ENCODE measurements around the gene AGBL4.
"Not testable (repeated sequence)": the region's sequence is repeated elsewhere in the genome, so short reads cannot be mapped to it uniquely, and the experiment has no call there.

AGBL4 gene

DNA sequence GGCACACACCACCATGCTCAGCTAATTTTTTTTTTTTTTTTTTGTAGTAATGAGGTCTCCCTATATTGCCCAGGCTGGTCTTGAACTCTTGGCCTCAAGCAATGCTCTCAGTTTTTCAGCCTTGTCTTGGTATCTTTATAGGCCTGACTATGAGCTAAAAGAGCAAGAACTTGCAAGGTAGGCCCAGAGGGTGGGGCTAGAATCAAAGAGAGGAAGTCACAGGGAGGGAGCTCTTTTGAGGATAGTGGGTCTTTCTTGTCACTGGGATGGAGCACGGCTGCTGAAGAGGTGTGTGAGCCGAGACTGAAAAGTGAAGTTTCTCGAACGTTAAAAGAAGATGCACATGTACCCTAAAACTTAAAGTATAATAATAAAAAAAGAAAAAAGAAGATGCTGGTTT is 987.1 kb downstream of the AGBL4 start:
- Histone ChIP-seq H3K4me3 (ENCODE audit: low read depth in 1 of 2, low read length in 2 of 2) (no peak overlapping the region), H3K4me1 (ENCODE audit: control insufficient read depth in 1 of 2, insufficient read depth in 2 of 2, low read length in 2 of 2) (no peaks in the 10 kb centered on the region), H3K9ac (ENCODE audit: low read depth in 1 of 2, low read length in 2 of 2) (no peak overlapping the region), H3K9me3 (ENCODE audit: control insufficient read depth in 1 of 2, low read length in 2 of 2) (no peaks in the 10 kb centered on the region), H3K27ac (ENCODE audit: low read depth, low read length) (no peak overlapping the region), H3K36me3 (ENCODE audit: control insufficient read depth in 1 of 2, insufficient read depth in 2 of 2, low read length in 2 of 2) (no peaks in the 10 kb centered on the region), H3K27me3 (ENCODE audit: control insufficient read depth in 1 of 2, insufficient read depth in 2 of 2, low read length in 2 of 2) (no peaks in the 10 kb centered on the region)

GRCh38 chr1:49028396-49028795 is 995.4 kb downstream of the AGBL4 start:
- H3K27ac ChIP-seq (ENCODE audit: low read depth, low read length): no peak overlapping the region
- no peaks in the 10 kb centered on the region for H3K27me3 ChIP-seq (ENCODE audit: control insufficient read depth in 1 of 2, insufficient read depth in 2 of 2, low read length in 2 of 2)
- H3K36me3 ChIP-seq (ENCODE audit: control insufficient read depth in 1 of 2, insufficient read depth in 2 of 2, low read length in 2 of 2): no peaks in the 10 kb centered on the region
- H3K4me1 ChIP-seq (ENCODE audit: control insufficient read depth in 1 of 2, insufficient read depth in 2 of 2, low read length in 2 of 2): no peaks in the 10 kb centered on the region
- peaks cover 0 to 4% of the 10 kb centered on the region in 2 donors for H3K9me3 ChIP-seq (ENCODE audit: control insufficient read depth in 1 of 2, low read length in 2 of 2)
- H3K4me3 ChIP-seq (ENCODE audit: low read depth in 1 of 2, low read length in 2 of 2): no peak overlapping the region
- H3K9ac ChIP-seq (ENCODE audit: low read depth in 1 of 2, low read length in 2 of 2): no peak overlapping the region

DNA sequence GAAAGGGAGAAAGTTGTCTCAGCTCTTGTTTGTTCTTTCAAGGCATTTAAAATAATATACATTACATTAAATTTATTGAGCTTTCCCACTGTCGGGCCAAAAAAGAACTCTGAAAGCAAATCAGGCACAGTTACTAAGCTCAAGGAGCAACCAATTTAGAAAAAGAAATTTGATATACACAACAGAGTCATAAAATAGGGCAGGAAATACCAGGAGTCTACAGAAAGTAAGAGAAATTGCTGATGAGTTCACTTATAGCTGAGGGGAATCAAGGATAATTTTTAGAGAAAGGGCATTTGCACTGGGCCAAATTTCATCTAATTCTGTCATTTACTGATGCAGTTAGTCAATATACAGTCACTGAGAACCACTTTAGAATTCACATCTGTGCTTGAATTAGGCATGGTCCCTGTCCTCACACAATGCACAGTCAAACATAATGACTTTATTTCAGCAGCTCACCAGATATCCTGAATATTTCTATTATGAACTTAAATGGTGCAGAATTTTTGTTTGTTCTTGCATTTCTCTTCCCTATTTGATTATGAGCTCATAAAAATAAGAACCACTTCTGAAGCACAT is 997.4 kb downstream of the AGBL4 start:
- Histone ChIP-seq H3K36me3 (ENCODE audit: control insufficient read depth in 1 of 2, insufficient read depth in 2 of 2, low read length in 2 of 2) (no peaks in the 10 kb centered on the region), H3K27me3 (ENCODE audit: control insufficient read depth in 1 of 2, insufficient read depth in 2 of 2, low read length in 2 of 2) (no peaks in the 10 kb centered on the region), H3K4me3 (ENCODE audit: low read depth in 1 of 2, low read length in 2 of 2) (no peak overlapping the region), H3K27ac (ENCODE audit: low read depth, low read length) (no peak overlapping the region), H3K4me1 (ENCODE audit: control insufficient read depth in 1 of 2, insufficient read depth in 2 of 2, low read length in 2 of 2) (no peaks in the 10 kb centered on the region), H3K9me3 (ENCODE audit: control insufficient read depth in 1 of 2, low read length in 2 of 2) (peaks cover 0 to 4% of the 10 kb centered on the region in 2 donors), H3K9ac (ENCODE audit: low read depth in 1 of 2, low read length in 2 of 2) (no peak overlapping the region)

DNA sequence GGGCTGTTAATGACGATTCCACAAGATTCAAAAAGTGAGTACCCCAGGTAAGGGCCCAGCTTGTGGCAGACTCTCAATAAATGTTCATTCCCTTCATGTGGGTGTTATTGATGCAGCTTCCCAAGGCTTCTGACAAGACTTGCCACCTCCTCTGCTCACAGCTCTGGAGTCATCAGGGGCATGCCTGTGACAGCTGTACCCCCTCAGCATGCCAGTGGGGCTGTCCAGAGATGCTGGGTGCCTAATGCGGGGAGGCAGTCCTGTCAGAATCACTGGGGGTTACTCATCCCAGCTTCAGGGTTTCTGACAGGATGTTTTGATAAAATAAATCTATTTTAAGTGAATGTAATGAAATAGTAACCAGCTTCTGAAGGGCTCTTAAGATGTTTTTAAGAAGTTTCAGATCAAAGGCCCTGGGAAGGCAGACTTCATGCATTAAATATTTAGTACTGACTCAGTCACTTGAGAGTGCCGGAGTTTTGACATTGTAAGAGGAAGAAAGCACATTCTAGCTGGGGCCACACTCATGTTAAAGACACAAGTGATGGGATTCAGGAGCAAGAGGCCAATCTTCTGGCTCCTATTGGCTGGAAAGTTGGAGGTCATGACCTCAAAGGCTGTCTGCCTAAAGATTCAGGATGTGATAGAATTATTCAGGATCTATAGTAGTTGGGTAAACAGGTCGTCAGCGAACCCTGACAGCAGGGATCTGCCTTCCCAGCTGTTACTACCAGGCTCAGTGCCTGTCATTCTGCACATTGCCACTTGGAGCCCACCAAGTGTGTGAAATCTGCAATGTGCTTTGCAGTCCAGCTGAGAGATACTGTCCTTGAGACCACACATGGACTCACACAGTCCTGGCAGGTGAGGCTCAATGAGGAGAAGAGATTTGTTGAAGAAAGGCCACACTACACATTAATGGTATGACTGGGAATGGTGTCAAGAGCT is 1007.5 kb downstream of the AGBL4 start:
- no peaks in the 10 kb centered on the region for H3K27me3 ChIP-seq (ENCODE audit: control insufficient read depth in 1 of 2, insufficient read depth in 2 of 2, low read length in 2 of 2)
- no peaks in the 10 kb centered on the region for H3K9me3 ChIP-seq (ENCODE audit: control insufficient read depth in 1 of 2, low read length in 2 of 2)
- no peak overlapping the region for H3K27ac ChIP-seq (ENCODE audit: low read depth, low read length)
- no peak overlapping the region for H3K9ac ChIP-seq (ENCODE audit: low read depth in 1 of 2, low read length in 2 of 2)
- H3K36me3 ChIP-seq (ENCODE audit: control insufficient read depth in 1 of 2, insufficient read depth in 2 of 2, low read length in 2 of 2): no peaks in the 10 kb centered on the region
- no peaks in the 10 kb centered on the region for H3K4me1 ChIP-seq (ENCODE audit: control insufficient read depth in 1 of 2, insufficient read depth in 2 of 2, low read length in 2 of 2)
- no peak overlapping the region for H3K4me3 ChIP-seq (ENCODE audit: low read depth in 1 of 2, low read length in 2 of 2)

DNA sequence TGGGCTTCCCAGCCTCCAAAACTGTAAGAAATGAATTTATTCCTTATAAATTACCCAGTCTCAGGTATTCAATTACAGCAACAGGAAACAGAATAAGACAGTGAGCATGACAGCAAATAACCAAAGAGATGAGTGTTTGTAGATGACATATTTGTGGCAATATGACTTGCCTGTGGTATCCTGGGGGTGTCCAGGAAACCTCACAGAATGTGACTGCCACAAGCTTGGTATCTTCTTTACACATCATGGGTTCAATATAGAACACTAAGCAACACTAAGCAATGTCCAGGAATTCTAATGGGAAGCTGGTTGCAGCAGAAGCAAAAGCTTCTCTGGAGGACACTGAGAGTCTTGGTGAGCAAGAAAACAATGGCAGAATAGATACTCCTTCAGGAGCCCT is 1010.7 kb downstream of the AGBL4 start:
- no peak overlapping the region for H3K4me3 ChIP-seq (ENCODE audit: low read depth in 1 of 2, low read length in 2 of 2)
- no peaks in the 10 kb centered on the region for H3K9me3 ChIP-seq (ENCODE audit: control insufficient read depth in 1 of 2, low read length in 2 of 2)
- H3K9ac ChIP-seq (ENCODE audit: low read depth in 1 of 2, low read length in 2 of 2): no peak overlapping the region
- no peaks in the 10 kb centered on the region for H3K27me3 ChIP-seq (ENCODE audit: control insufficient read depth in 1 of 2, insufficient read depth in 2 of 2, low read length in 2 of 2)
- H3K36me3 ChIP-seq (ENCODE audit: control insufficient read depth in 1 of 2, insufficient read depth in 2 of 2, low read length in 2 of 2): no peaks in the 10 kb centered on the region
- no peak overlapping the region for H3K27ac ChIP-seq (ENCODE audit: low read depth, low read length)
- H3K4me1 ChIP-seq (ENCODE audit: control insufficient read depth in 1 of 2, insufficient read depth in 2 of 2, low read length in 2 of 2): no peaks in the 10 kb centered on the region

DNA sequence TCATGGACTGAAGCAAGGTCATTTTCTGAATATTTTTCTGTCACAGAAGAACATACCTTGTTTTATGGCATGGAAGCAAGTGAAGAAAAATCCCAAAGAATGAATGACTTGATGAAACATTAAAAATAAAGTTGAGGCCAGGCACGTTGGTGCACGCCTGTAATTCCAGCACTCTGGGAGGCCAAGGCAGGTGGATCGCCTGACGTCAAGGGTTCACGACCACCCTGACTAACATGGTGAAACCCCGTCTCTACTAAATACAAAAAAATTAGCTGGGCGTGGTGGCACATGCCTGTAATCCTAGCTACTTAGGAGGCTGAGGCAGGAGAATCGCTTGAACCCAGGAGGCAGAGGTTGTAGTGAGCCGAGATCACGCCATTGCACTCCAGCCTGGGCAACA is 1020.8 kb downstream of the AGBL4 start:
- not testable (repeated sequence) for H3K9me3 ChIP-seq (ENCODE audit: control insufficient read depth in 1 of 2, low read length in 2 of 2); H3K4me1 ChIP-seq (ENCODE audit: control insufficient read depth in 1 of 2, insufficient read depth in 2 of 2, low read length in 2 of 2); H3K27me3 ChIP-seq (ENCODE audit: control insufficient read depth in 1 of 2, insufficient read depth in 2 of 2, low read length in 2 of 2); H3K27ac ChIP-seq (ENCODE audit: low read depth, low read length); H3K9ac ChIP-seq (ENCODE audit: low read depth in 1 of 2, low read length in 2 of 2); H3K4me3 ChIP-seq (ENCODE audit: low read depth in 1 of 2, low read length in 2 of 2); H3K36me3 ChIP-seq (ENCODE audit: control insufficient read depth in 1 of 2, insufficient read depth in 2 of 2, low read length in 2 of 2)

DNA sequence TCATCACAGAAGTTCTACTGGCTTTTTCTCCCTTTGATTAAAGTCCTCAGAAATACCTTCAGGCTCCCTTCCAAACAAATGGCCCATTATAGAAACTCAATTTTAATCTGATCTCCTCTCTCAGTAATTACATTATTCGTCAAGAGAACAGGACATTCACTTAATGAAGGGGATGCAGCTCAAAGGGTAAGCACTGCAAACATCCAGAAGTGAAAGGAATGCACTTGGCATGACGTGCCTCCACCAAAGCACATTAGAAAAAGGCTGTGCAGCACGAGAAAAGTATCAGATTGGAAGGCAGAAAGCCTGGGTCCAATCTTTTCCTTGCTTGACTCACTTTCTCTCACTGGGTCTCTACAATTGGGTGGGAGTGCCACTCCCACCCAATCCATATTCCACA is 1024.4 kb downstream of the AGBL4 start:
- no peaks in the 10 kb centered on the region for H3K4me1 ChIP-seq (ENCODE audit: control insufficient read depth in 1 of 2, insufficient read depth in 2 of 2, low read length in 2 of 2)

GRCh38 chr1:48996311-48996710 is 1027.4 kb downstream of the AGBL4 start:
- Histone ChIP-seq H3K36me3 (ENCODE audit: control insufficient read depth in 1 of 2, insufficient read depth in 2 of 2, low read length in 2 of 2) (no peaks in the 10 kb centered on the region), H3K4me3 (ENCODE audit: low read depth in 1 of 2, low read length in 2 of 2) (no peak overlapping the region), H3K27me3 (ENCODE audit: control insufficient read depth in 1 of 2, insufficient read depth in 2 of 2, low read length in 2 of 2) (no peaks in the 10 kb centered on the region), H3K27ac (ENCODE audit: low read depth, low read length) (no peak overlapping the region), H3K9me3 (ENCODE audit: control insufficient read depth in 1 of 2, low read length in 2 of 2) (peaks cover 0 to 3% of the 10 kb centered on the region in 2 donors), H3K9ac (ENCODE audit: low read depth in 1 of 2, low read length in 2 of 2) (no peak overlapping the region), H3K4me1 (ENCODE audit: control insufficient read depth in 1 of 2, insufficient read depth in 2 of 2, low read length in 2 of 2) (no peaks in the 10 kb centered on the region)

More for the DNA sequence above, 1024.4 kb downstream of the AGBL4 start:
- Histone ChIP-seq H3K27ac (ENCODE audit: low read depth, low read length) (no peak overlapping the region), H3K36me3 (ENCODE audit: control insufficient read depth in 1 of 2, insufficient read depth in 2 of 2, low read length in 2 of 2) (no peaks in the 10 kb centered on the region), H3K9ac (ENCODE audit: low read depth in 1 of 2, low read length in 2 of 2) (no peak overlapping the region), H3K27me3 (ENCODE audit: control insufficient read depth in 1 of 2, insufficient read depth in 2 of 2, low read length in 2 of 2) (no peaks in the 10 kb centered on the region), H3K9me3 (ENCODE audit: control insufficient read depth in 1 of 2, low read length in 2 of 2) (no peaks in the 10 kb centered on the region), H3K4me3 (ENCODE audit: low read depth in 1 of 2, low read length in 2 of 2) (no peak overlapping the region)

- H3K27me3 ChIP-seq (ENCODE audit: control insufficient read depth in 1 of 2, insufficient read depth in 2 of 2, low read length in 2 of 2): no peaks in the 10 kb centered on the region
- no peak overlapping the region for H3K4me3 ChIP-seq (ENCODE audit: low read depth in 1 of 2, low read length in 2 of 2)
- H3K9ac ChIP-seq (ENCODE audit: low read depth in 1 of 2, low read length in 2 of 2): no peak overlapping the region
- H3K4me1 ChIP-seq (ENCODE audit: control insufficient read depth in 1 of 2, insufficient read depth in 2 of 2, low read length in 2 of 2): no peaks in the 10 kb centered on the region
- H3K9me3 ChIP-seq (ENCODE audit: control insufficient read depth in 1 of 2, low read length in 2 of 2): peaks cover 0 to 5% of the 10 kb centered on the region in 2 donors
- no peaks in the 10 kb centered on the region for H3K36me3 ChIP-seq (ENCODE audit: control insufficient read depth in 1 of 2, insufficient read depth in 2 of 2, low read length in 2 of 2)
- H3K27ac ChIP-seq (ENCODE audit: low read depth, low read length): no peak overlapping the region
Measured at GRCh38 chr1:48988633-48989197, 1035.0 kb downstream of the AGBL4 start.

DNA sequence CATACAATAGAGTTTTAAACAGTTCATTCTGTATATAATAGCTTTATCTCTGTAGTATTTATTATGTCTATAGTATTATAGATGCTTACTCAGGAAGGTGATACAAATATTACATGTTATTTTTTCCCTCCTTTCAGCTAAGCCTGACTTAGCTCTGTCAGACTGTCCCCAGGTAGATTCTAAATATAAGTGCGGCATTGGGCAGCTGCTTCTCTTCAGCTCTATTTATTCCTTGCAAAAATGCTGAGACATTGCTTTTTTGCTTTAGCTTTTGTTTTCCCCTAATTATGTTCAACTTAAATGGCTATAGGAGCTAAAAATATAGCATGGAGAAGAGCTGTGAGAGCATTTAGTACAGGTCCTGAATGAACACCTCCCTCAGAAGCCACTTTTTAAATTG is 1043.8 kb downstream of the AGBL4 start:
- Histone ChIP-seq H3K36me3 (ENCODE audit: control insufficient read depth in 1 of 2, insufficient read depth in 2 of 2, low read length in 2 of 2) (no peaks in the 10 kb centered on the region), H3K4me1 (ENCODE audit: control insufficient read depth in 1 of 2, insufficient read depth in 2 of 2, low read length in 2 of 2) (no peaks in the 10 kb centered on the region), H3K27ac (ENCODE audit: low read depth, low read length) (no peak overlapping the region), H3K27me3 (ENCODE audit: control insufficient read depth in 1 of 2, insufficient read depth in 2 of 2, low read length in 2 of 2) (no peaks in the 10 kb centered on the region), H3K4me3 (ENCODE audit: low read depth in 1 of 2, low read length in 2 of 2) (no peak overlapping the region), H3K9ac (ENCODE audit: low read depth in 1 of 2, low read length in 2 of 2) (no peak overlapping the region), H3K9me3 (ENCODE audit: control insufficient read depth in 1 of 2, low read length in 2 of 2) (no peaks in the 10 kb centered on the region)

Measured in duodenal mucosa (tissue), 2 donors.